ENCODE measurements around the gene NUP93.

The NUP93 gene

DNA sequence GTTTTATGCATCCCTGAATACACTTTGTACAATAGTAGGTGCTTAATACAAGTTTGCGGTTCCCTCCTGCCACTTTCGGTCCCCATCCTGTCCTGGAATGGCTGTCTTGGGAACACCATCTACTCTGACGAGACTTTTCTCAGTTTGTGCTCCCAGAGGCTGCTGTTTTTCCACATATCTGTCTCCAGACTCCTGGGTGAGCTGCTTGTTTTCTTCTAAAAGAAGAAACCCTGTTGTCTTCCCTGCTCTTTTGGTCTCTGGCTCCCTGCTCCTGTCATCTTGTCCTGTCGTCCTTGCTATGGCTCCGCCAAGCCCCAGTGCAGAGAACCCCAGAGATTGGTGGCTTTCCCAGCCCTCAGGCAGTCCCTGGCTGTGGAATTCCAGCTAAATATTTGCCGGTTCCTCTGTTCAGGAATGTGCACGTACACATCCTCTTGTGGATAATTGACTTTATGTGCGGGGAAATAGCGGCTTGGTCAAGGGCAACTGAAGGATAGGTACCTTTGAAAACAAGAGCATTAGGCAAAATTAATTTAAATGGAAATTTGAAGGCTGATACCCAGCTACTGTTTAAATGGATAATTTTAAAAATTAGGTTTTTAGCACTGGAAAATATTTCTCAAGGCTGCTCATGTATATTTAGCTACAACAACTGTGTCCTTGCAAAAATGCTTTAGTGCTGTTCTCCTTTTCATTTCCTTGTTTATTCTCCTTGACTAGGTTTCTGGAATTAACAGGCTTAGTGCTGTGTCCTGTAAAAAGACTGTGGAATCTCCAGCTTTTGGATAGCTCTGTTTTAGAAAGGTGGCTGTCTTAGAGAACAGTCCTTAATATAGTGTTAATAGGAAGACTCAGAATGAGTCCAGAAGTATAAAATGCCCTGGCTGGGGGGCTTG is 84.9 kb downstream of the NUP93 start:
- H3K9me3 ChIP-seq (ENCODE audit: low read depth, low read length) = no peaks in the 10 kb centered on the region
- DNase-seq (ENCODE audit: low read depth, low spot score) = no peak
- H3K36me3 ChIP-seq (ENCODE audit: insufficient read depth, low read length) = no peaks in the 10 kb centered on the region
- H3K9ac ChIP-seq (ENCODE audit: insufficient read length) = no peak overlapping the region
- no peak overlapping the region for H3K27ac ChIP-seq
- TF ChIP-seq FOXP2 (optimal IDR thresholded peaks at IDR 0.05; ENCODE audit: control extremely low read depth, extremely low read length, insufficient read depth) = no peak
- no peak for TF ChIP-seq EZH2 (IDR thresholded peaks at IDR 0.05)
- no peak for TF ChIP-seq POLR2AphosphoS5 (IDR thresholded peaks at IDR 0.05; ENCODE audit: borderline replicate concordance, low read depth, low read length)
- H3K4me3 ChIP-seq = no peak overlapping the region

DNA sequence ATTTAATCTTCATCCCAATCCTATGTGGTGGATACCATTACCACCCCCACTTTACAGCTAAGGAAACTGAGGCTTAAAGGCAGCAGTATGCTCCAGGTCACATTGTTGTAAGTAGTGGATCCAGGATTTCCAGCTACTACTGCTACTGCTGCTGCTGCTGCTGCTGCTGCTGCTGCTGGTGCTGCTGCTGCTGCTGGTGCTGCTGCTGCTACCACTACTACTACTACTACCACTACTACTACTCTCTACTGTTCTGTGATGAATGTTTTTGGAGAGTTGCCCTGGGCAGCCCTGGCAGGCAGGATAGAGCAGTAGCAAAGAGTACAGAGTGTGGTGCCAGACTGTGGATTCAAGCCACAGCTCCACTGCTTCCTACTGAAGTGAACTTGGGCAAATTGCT is 85.8 kb downstream of the NUP93 start:
- TF ChIP-seq EZH2 (IDR thresholded peaks at IDR 0.05) = no peak

GRCh38 chr16:56817056-56817455 is 87.1 kb downstream of the NUP93 start:
- no peak overlapping the region for H3K27ac ChIP-seq
- TF ChIP-seq EZH2 (IDR thresholded peaks at IDR 0.05) = no peak
- TF ChIP-seq POLR2AphosphoS5 (IDR thresholded peaks at IDR 0.05; ENCODE audit: borderline replicate concordance, low read depth, low read length) = no peak
- no peak for TF ChIP-seq FOXP2 (optimal IDR thresholded peaks at IDR 0.05; ENCODE audit: control extremely low read depth, extremely low read length, insufficient read depth)
- H3K9ac ChIP-seq (ENCODE audit: insufficient read length) = no peak overlapping the region
- H3K4me3 ChIP-seq = no peak overlapping the region
- no peaks in the 10 kb centered on the region for H3K9me3 ChIP-seq (ENCODE audit: low read depth, low read length)
- H3K36me3 ChIP-seq (ENCODE audit: insufficient read depth, low read length) = no peaks in the 10 kb centered on the region
- DNase-seq (ENCODE audit: low read depth, low spot score) = no peak

More for the DNA sequence above, 85.8 kb downstream of the NUP93 start:
- H3K9me3 ChIP-seq (ENCODE audit: low read depth, low read length) = no peaks in the 10 kb centered on the region
- H3K27ac ChIP-seq = no peak overlapping the region
- H3K4me3 ChIP-seq = no peak overlapping the region
- no peaks in the 10 kb centered on the region for H3K36me3 ChIP-seq (ENCODE audit: insufficient read depth, low read length)
- DNase-seq (ENCODE audit: low read depth, low spot score) = no peak
- no peak overlapping the region for H3K9ac ChIP-seq (ENCODE audit: insufficient read length)

GRCh38 chr16:56817938-56818337 is 88.0 kb downstream of the NUP93 start:
- Histone ChIP-seq H3K9ac (ENCODE audit: insufficient read length) (no peak overlapping the region), H3K36me3 (ENCODE audit: insufficient read depth, low read length) (no peaks in the 10 kb centered on the region), H3K9me3 (ENCODE audit: low read depth, low read length) (no peaks in the 10 kb centered on the region), H3K27ac (no peak overlapping the region), H3K4me3 (no peak overlapping the region)
- no peak for DNase-seq (ENCODE audit: low read depth, low spot score)
- TF ChIP-seq FOXP2 (optimal IDR thresholded peaks at IDR 0.05; ENCODE audit: control extremely low read depth, extremely low read length, insufficient read depth) = no peak
- TF ChIP-seq EZH2 (IDR thresholded peaks at IDR 0.05) = no peak

DNA sequence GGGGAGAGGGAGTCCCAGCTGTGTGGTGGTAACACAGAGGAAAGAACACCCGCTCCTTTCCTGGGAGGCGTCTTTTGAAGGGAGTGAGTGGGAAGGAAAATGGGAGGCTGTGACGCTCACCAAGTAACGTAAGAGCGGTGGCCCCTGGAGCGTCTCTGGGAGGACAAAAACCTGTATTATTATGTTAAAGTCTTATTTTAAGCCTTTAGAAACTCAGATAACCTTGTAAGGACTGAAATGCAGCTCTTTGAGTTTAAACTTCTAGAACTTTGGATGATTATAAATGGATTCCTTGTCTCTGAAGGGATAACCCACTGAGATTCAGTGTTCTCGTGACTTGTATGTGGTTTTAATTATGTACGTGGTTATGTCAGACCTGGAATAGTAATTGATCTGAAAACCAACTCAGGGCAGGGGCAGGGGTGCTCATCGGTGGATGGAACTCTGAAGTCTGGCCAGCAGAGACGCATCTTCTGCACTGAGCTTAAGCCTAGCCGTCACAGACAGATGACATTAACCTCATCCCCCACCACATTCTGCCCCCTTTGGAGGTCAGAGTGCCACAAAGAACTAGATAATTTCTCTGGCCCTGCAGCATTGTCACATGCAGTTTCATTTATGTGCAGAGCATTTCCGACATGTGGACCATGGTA is 93.3 kb downstream of the NUP93 start:
- 0 out of 2 replicates have a peak, but pooled peaks cover 3% of the 10 kb centered on the region for H3K36me3 ChIP-seq (ENCODE audit: insufficient read depth, low read length)
- H3K4me3 ChIP-seq = no peak overlapping the region
- H3K9me3 ChIP-seq (ENCODE audit: low read depth, low read length) = no peaks in the 10 kb centered on the region
- no peak for DNase-seq (ENCODE audit: low read depth, low spot score)
- H3K27ac ChIP-seq = no peak overlapping the region
- no peak overlapping the region for H3K9ac ChIP-seq (ENCODE audit: insufficient read length)
- no peak for TF ChIP-seq FOXP2 (optimal IDR thresholded peaks at IDR 0.05; ENCODE audit: control extremely low read depth, extremely low read length, insufficient read depth)
- no peak for TF ChIP-seq POLR2AphosphoS5 (IDR thresholded peaks at IDR 0.05; ENCODE audit: borderline replicate concordance, low read depth, low read length)
- no peak for TF ChIP-seq EZH2 (IDR thresholded peaks at IDR 0.05)

DNA sequence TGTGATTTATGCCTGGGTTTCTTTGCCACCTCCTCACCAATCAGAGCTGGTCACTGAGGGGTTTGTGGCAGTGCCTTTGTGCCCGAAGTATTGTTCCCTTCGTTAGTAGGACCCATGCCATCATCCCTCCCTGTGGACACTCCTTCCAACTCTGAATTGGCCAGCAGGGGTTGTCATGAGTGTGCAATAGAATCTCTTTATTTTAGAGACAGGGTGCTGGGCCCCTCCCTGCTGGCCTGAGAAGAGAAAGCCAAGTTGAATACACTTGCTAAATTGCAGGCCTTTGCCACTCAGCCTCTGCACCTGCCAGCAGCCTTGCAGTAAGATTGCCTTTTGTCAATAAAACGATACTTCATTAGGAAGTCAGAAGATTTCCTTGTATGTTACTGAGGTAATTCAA is 94.4 kb downstream of the NUP93 start:
- H3K4me3 ChIP-seq = no peak overlapping the region
- no peak overlapping the region for H3K27ac ChIP-seq
- H3K36me3 ChIP-seq (ENCODE audit: insufficient read depth, low read length) = 0 out of 2 replicates have a peak, but pooled peaks cover 3% of the 10 kb centered on the region
- H3K9ac ChIP-seq (ENCODE audit: insufficient read length) = no peak overlapping the region
- TF ChIP-seq EZH2 (IDR thresholded peaks at IDR 0.05) = no peak
- TF ChIP-seq FOXP2 (optimal IDR thresholded peaks at IDR 0.05; ENCODE audit: control extremely low read depth, extremely low read length, insufficient read depth) = no peak
- no peak for TF ChIP-seq POLR2AphosphoS5 (IDR thresholded peaks at IDR 0.05; ENCODE audit: borderline replicate concordance, low read depth, low read length)
- DNase-seq (ENCODE audit: low read depth, low spot score) = no peak
- no peaks in the 10 kb centered on the region for H3K9me3 ChIP-seq (ENCODE audit: low read depth, low read length)

DNA sequence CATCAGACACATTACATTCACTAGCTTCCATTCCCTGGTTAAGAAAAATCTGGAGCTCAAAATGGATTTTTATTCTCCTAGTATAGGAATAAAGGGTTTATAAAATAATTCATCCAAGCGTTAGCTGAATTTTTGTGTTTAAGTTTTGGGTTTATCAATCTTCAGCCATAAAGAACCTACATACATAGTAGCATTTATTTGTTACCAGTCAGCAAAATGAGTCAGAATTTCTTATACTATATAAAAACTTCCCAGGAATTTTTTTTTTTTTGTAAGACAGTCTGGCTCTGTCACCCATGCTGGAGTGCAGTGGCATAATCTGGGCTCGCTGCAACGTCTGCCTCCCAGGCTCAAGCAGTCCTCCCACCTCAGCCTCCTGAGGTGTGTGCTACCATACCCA is 94.9 kb downstream of the NUP93 start:
- H3K36me3 ChIP-seq (ENCODE audit: insufficient read depth, low read length) = 0 out of 2 replicates have a peak, but pooled peaks cover 3% of the 10 kb centered on the region
- H3K4me3 ChIP-seq = no peak overlapping the region
- H3K27ac ChIP-seq = no peak overlapping the region
- TF ChIP-seq FOXP2 (optimal IDR thresholded peaks at IDR 0.05; ENCODE audit: control extremely low read depth, extremely low read length, insufficient read depth) = no peak
- TF ChIP-seq POLR2AphosphoS5 (IDR thresholded peaks at IDR 0.05; ENCODE audit: borderline replicate concordance, low read depth, low read length) = no peak
- TF ChIP-seq EZH2 (IDR thresholded peaks at IDR 0.05) = no peak
- H3K9me3 ChIP-seq (ENCODE audit: low read depth, low read length) = no peaks in the 10 kb centered on the region
- no peak for DNase-seq (ENCODE audit: low read depth, low spot score)
- no peak overlapping the region for H3K9ac ChIP-seq (ENCODE audit: insufficient read length)

- DNase-seq (ENCODE audit: low read depth, low spot score) = no peak
- no peak overlapping the region for H3K27ac ChIP-seq
- TF ChIP-seq FOXP2 (optimal IDR thresholded peaks at IDR 0.05; ENCODE audit: control extremely low read depth, extremely low read length, insufficient read depth) = no peak
- TF ChIP-seq EZH2 (IDR thresholded peaks at IDR 0.05) = no peak
- no peak for TF ChIP-seq POLR2AphosphoS5 (IDR thresholded peaks at IDR 0.05; ENCODE audit: borderline replicate concordance, low read depth, low read length)
- H3K4me3 ChIP-seq = no peak overlapping the region
- H3K36me3 ChIP-seq (ENCODE audit: insufficient read depth, low read length) = 0 out of 2 replicates have a peak, but pooled peaks cover 3% of the 10 kb centered on the region
- H3K9ac ChIP-seq (ENCODE audit: insufficient read length) = no peak overlapping the region
- no peaks in the 10 kb centered on the region for H3K9me3 ChIP-seq (ENCODE audit: low read depth, low read length)
These were observed 95.9 kb downstream of the NUP93 start for GRCh38 chr16:56825826-56826225.
